GM18870 (cell line): ENCODE data around the gene TSPAN18.

Source experiments
- ATAC-seq: cut with Tn5 transposase; IDR thresholded peaks from one replicate; pipeline ENCODE4 v1.9.1; 2021; ENCODE audit warnings: moderate library complexity; ENCODE audit not compliant: unreplicated experiment

TSPAN18 gene

GRCh38 chr11:44950031-44950624 lies 223.4 kb downstream of the TSPAN18 start:
- ATAC-seq: no peak

- no peak for ATAC-seq
Measured at GRCh38 chr11:44950625-44951476, 224.1 kb downstream of the TSPAN18 start, which contains the start of gene TP53I11. Gene TP53I11 (minus strand): TSS chr11:44950883. CDS start chr11:44938335, 12,548 bp downstream.

GRCh38 chr11:44952082-44952481 lies 225.3 kb downstream of the TSPAN18 start:
- ATAC-seq: no peak

GRCh38 chr11:44952500-44953260 lies 225.9 kb downstream of the TSPAN18 start:
- no peak for ATAC-seq

- ATAC-seq: no peak
Measured at GRCh38 chr11:44954051-44954906, 227.5 kb downstream of the TSPAN18 start.

- ATAC-seq: no peak
Measured at GRCh38 chr11:44955015-44955738, 228.4 kb downstream of the TSPAN18 start.

- ATAC-seq: no peak
Measured at GRCh38 chr11:44957040-44957515, 230.3 kb downstream of the TSPAN18 start.

GRCh38 chr11:44957776-44958564 lies 231.2 kb downstream of the TSPAN18 start:
- no peak for ATAC-seq

GRCh38 chr11:44959064-44959463 lies 232.3 kb downstream of the TSPAN18 start:
- ATAC-seq: no peak

- ATAC-seq: no peak
Measured at GRCh38 chr11:44960200-44960845, 233.6 kb downstream of the TSPAN18 start.

- no peak for ATAC-seq
Measured at GRCh38 chr11:44962464-44962863, 235.7 kb downstream of the TSPAN18 start.

GRCh38 chr11:44963136-44963535 lies 236.4 kb downstream of the TSPAN18 start:
- no peak for ATAC-seq

- ATAC-seq: no peak
Measured at GRCh38 chr11:44963948-44964347, 237.2 kb downstream of the TSPAN18 start.

GRCh38 chr11:44964526-44965209 lies 237.9 kb downstream of the TSPAN18 start:
- ATAC-seq: no peak

- ATAC-seq: no peak
Measured at GRCh38 chr11:44966694-44967093, 239.9 kb downstream of the TSPAN18 start.

- ATAC-seq: no peak
Measured at GRCh38 chr11:44967930-44968496, 241.3 kb downstream of the TSPAN18 start.

- no peak for ATAC-seq
Measured at GRCh38 chr11:44968510-44968909, 241.7 kb downstream of the TSPAN18 start.
